OCI-LY1 (cell line): ENCODE measurements around the gene SCLY.

Experiments
- H2AFZ ChIP-seq: fragments of 200-600 bp; sonication (generic), shearing (Covaris generic); 2 replicates; pipeline ENCODE4 v1.6.0; 2014; ENCODE audit warnings: antibody characterized with exemption, mild to moderate bottlenecking, low read length
- H3F3A ChIP-seq: fragments of 200-600 bp; sonication (generic), shearing (Covaris generic); 2 replicates; pipeline ENCODE4 v1.6.0; 2014; ENCODE audit warnings: mild to moderate bottlenecking, antibody characterized with exemption, low read length, moderate library complexity; ENCODE audit not compliant: insufficient read depth
- H3K27ac ChIP-seq: fragments of 200-600 bp; sonication (generic); 2 replicates; pipeline ENCODE4 v1.5.1; 2014; ENCODE audit warnings: low read length, mixed run types, mild to moderate bottlenecking, low read depth; ENCODE audit not compliant: poor library complexity, severe bottlenecking
- H3K27me3 ChIP-seq: fragments of 200-600 bp; sonication (generic); 2 replicates; pipeline ENCODE4 v1.6.0; 2014; ENCODE audit warnings: antibody characterized with exemption, mild to moderate bottlenecking, low read length, moderate library complexity; ENCODE audit not compliant: insufficient read depth
- H3K36me3 ChIP-seq: fragments of 200-600 bp; sonication (generic); 2 replicates; pipeline ENCODE4 v1.6.1; 2014; ENCODE audit warnings: mild to moderate bottlenecking, antibody characterized with exemption, low read length, moderate library complexity, mixed read lengths; ENCODE audit not compliant: insufficient read depth
- H3K4me1 ChIP-seq: fragments of 200-600 bp; sonication (generic); 2 replicates; pipeline ENCODE4 v1.5.1; 2014; ENCODE audit warnings: mild to moderate bottlenecking, low read length, moderate library complexity; ENCODE audit not compliant: insufficient read depth, severe bottlenecking
- H3K4me2 ChIP-seq: fragments of 200-600 bp; sonication (generic), shearing (Covaris generic); 2 replicates; pipeline ENCODE4 v1.6.1; 2014; ENCODE audit warnings: low read length
- H3K4me3 ChIP-seq: fragments of 200-600 bp; sonication (generic); 2 replicates; pipeline ENCODE4 v1.5.1; 2014; ENCODE audit warnings: low read length, low read depth, mild to moderate bottlenecking, mixed read lengths; ENCODE audit not compliant: poor library complexity, severe bottlenecking
- H3K79me2 ChIP-seq: fragments of 200-600 bp; shearing (Covaris generic); 2 replicates; pipeline ENCODE4 v1.6.1; 2016; ENCODE audit warnings: mixed run types, low read length, mixed read lengths; ENCODE audit not compliant: insufficient read depth
- H3K9ac ChIP-seq: fragments of 200-600 bp; sonication (generic), shearing (Covaris generic); 2 replicates; pipeline ENCODE4 v1.6.1; 2014; ENCODE audit warnings: mild to moderate bottlenecking, low read length, mixed read lengths
- H3K9me2 ChIP-seq: fragments of 200-600 bp; sonication (generic), shearing (Covaris generic); 2 replicates; pipeline ENCODE4 v1.6.1; 2014; ENCODE audit warnings: low read depth, mild to moderate bottlenecking, low read length, mixed read lengths
- H3K9me3 ChIP-seq: fragments of 200-600 bp; shearing (Covaris generic); 2 replicates; pipeline ENCODE4 v1.6.1; 2014; ENCODE audit warnings: low read length, mixed read lengths
- H4K20me1 ChIP-seq: fragments of 200-600 bp; sonication (generic), shearing (Covaris generic); 2 replicates; pipeline ENCODE4 v1.6.0; 2016; ENCODE audit warnings: mild to moderate bottlenecking, low read length; ENCODE audit not compliant: insufficient read depth
- EZH2 ChIP-seq: fragments of 200-600 bp; sonication (generic), shearing (Covaris generic); IDR thresholded peaks from 2 replicates; pipeline ENCODE4 v1.8.0; 2017; ENCODE audit warnings: borderline replicate concordance, mixed run types, mild to moderate bottlenecking, antibody characterized with exemption, low read length, moderate library complexity, mixed read lengths
- TF ChIP-seq, protein P1 (sequence below): fragments of 200-600 bp; sonication (generic), shearing (Covaris generic); IDR thresholded peaks from 2 replicates; pipeline ENCODE4 v1.5.1; 2017; ENCODE audit warnings: mild to moderate bottlenecking, antibody characterized with exemption, low read length, moderate library complexity, mixed read lengths

SCLY gene

DNA sequence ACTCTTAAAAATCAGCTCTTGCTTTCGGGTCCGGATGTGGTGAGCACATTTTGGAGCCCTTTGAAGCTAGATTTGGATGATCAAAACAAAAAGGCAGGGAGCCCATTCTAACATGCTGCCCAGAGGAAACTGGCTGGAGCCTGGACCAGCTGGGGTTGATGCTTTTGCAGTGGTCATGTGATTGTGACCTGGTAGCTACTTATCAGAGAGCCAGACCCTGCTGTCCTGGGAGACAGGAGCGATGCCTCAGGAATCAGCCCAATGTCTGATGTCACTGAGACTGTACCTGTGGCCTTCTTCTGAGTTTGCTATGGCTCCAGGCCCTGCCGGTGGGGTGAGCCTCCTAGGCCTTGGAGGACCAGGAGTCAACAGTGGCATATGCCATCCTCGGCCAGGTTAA lies 18.7 kb upstream of the SCLY start:
- H4K20me1 ChIP-seq = no peaks in the 10 kb centered on the region

DNA sequence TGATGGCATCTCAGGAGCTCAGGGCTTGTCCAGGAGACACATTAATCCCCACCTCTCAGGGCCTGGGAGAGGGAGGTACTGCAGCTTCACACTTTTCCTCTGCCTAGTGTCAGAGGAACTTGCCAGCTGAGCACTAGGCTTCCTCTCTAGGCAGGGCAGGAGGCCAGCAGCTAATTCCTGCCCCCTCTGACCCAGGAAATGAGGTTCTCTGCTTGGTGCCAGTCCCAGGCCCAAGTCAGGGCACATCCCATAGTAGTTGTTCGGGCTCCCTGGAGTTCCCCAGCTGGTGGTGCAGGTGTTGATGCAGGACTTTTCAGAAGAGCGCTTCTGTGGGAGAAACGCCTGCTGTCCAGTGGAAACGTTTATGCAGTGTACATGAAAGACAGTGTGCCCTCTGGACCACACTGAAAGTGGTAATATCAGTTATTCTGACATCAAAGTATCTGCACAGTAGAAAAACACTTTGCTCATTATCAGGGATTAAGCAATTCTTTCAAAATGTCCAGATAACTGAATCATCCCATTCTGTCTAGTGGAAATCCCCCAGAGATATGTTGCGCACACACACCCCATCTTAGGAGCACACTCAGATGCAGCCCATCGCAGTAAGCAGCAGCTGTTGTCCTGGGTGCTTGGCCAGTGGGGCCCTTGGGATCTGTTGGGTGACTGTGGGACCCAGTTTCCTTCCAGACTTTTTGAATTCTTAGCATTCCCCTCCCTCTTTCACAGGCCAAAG lies 17.8 kb upstream of the SCLY start:
- Histone ChIP-seq H3K9ac (no peak overlapping the region; the same call in 1 of the 2 replicates), H3F3A (no peaks in the 10 kb centered on the region), H4K20me1 (no peaks in the 10 kb centered on the region), H3K4me2 (no peak overlapping the region), H3K27me3 (no peaks in the 10 kb centered on the region), H3K36me3 (peaks cover 13% of the 10 kb centered on the region), H3K4me3 (no peak overlapping the region), H3K27ac (no peak overlapping the region), H3K9me3 (no peaks in the 10 kb centered on the region), H3K79me2 (no peaks in the 10 kb centered on the region), H3K4me1 (no peaks in the 10 kb centered on the region), H3K9me2 (no peaks in the 10 kb centered on the region), H2AFZ (no peak overlapping the region)
- TF ChIP-seq EZH2 = no peak
- TF ChIP-seq, protein P1, sequence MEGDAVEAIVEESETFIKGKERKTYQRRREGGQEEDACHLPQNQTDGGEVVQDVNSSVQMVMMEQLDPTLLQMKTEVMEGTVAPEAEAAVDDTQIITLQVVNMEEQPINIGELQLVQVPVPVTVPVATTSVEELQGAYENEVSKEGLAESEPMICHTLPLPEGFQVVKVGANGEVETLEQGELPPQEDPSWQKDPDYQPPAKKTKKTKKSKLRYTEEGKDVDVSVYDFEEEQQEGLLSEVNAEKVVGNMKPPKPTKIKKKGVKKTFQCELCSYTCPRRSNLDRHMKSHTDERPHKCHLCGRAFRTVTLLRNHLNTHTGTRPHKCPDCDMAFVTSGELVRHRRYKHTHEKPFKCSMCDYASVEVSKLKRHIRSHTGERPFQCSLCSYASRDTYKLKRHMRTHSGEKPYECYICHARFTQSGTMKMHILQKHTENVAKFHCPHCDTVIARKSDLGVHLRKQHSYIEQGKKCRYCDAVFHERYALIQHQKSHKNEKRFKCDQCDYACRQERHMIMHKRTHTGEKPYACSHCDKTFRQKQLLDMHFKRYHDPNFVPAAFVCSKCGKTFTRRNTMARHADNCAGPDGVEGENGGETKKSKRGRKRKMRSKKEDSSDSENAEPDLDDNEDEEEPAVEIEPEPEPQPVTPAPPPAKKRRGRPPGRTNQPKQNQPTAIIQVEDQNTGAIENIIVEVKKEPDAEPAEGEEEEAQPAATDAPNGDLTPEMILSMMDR = no peak

More for the DNA sequence above, 18.7 kb upstream of the SCLY start:
- Histone ChIP-seq H3K4me3 (no peak overlapping the region), H3K36me3 (peaks cover 13% of the 10 kb centered on the region), H3K9ac (no peak overlapping the region), H3K4me1 (no peaks in the 10 kb centered on the region), H2AFZ (no peak overlapping the region), H3K4me2 (no peak overlapping the region), H3K79me2 (no peaks in the 10 kb centered on the region), H3K9me3 (no peaks in the 10 kb centered on the region), H3F3A (no peaks in the 10 kb centered on the region), H3K27ac (no peak overlapping the region), H3K9me2 (no peaks in the 10 kb centered on the region), H3K27me3 (no peaks in the 10 kb centered on the region)
- TF ChIP-seq, protein P1 = no peak
- TF ChIP-seq EZH2 = no peak

DNA sequence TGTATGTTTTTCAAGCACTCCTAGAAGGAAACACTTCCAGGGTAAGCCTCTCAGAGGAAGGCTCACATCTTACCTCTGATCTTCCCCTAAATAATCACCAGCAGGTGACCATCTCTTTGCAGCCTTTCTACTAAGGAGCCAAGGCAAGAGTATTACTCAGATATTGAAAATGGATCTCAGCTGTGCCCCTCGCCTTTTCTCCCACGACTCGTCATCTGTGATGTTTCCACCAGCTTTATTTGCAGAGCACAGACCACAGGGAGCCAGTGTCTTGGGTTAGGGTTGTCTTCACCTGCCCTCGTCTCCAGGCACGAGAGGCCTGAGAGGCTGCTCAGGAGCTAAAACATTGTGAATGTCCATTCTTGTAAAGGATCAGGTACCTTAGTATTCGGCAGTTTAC lies 16.9 kb upstream of the SCLY start:
- Histone ChIP-seq H3K9me3 (peaks cover 3% of the 10 kb centered on the region; the same call in 1 of the 2 replicates), H3K4me2 (no peak overlapping the region), H3K9me2 (no peaks in the 10 kb centered on the region), H3K9ac (no peak overlapping the region), H3K4me1 (no peaks in the 10 kb centered on the region), H3K4me3 (no peak overlapping the region), H3F3A (no peaks in the 10 kb centered on the region), H3K27me3 (no peaks in the 10 kb centered on the region), H3K27ac (no peak overlapping the region), H4K20me1 (no peaks in the 10 kb centered on the region), H2AFZ (no peak overlapping the region), H3K36me3 (peaks cover 8% of the 10 kb centered on the region), H3K79me2 (no peaks in the 10 kb centered on the region)
- TF ChIP-seq, protein P1 = no peak
- TF ChIP-seq EZH2 = no peak
